ENCODE results near the gene FNDC3B. TPM values are rescaled to one million over a fixed set of nuclear protein-coding genes. Genes with fewer than 3 reads are reported as not detected.

The FNDC3B gene
- total RNA-seq, 4 donors from 2014 or later = 23.9 to 61.9 (median 37.0) TPM

DNA sequence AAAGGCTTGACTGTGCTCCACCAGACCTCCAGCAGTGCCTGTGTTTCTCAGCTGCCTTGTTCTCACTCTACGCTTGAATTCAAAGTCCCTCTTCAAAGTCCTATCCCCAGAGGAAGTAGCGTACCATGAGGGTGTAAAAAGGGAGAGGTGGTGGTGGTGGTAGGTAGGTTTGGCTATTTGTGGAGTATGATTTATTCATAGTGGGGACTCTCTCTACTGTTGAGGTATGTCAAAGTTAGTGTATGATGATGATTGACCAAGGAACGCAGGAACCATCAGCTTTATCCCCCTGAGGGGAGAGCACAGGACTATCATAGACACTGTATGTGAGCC lies 271.0 kb downstream of the FNDC3B start:
- no peak for DNase-seq (ENCODE audit: low spot score in 2 of 2)
- H3K4me3 ChIP-seq = no peak overlapping the region
- H3K36me3 ChIP-seq = peaks cover 42% of the 10 kb centered on the region
- H3K9me3 ChIP-seq = no peaks in the 10 kb centered on the region
- no peaks in the 10 kb centered on the region for H3K27me3 ChIP-seq
- H3K4me1 ChIP-seq = peaks cover 30% of the 10 kb centered on the region
- TF ChIP-seq POLR2AphosphoS5 (IDR thresholded peaks at IDR 0.05) (no peak), EP300 (IDR thresholded peaks at IDR 0.05) (no peak), POLR2A (IDR thresholded peaks at IDR 0.05) (no peak)
- TF ChIP-seq, protein P1, sequence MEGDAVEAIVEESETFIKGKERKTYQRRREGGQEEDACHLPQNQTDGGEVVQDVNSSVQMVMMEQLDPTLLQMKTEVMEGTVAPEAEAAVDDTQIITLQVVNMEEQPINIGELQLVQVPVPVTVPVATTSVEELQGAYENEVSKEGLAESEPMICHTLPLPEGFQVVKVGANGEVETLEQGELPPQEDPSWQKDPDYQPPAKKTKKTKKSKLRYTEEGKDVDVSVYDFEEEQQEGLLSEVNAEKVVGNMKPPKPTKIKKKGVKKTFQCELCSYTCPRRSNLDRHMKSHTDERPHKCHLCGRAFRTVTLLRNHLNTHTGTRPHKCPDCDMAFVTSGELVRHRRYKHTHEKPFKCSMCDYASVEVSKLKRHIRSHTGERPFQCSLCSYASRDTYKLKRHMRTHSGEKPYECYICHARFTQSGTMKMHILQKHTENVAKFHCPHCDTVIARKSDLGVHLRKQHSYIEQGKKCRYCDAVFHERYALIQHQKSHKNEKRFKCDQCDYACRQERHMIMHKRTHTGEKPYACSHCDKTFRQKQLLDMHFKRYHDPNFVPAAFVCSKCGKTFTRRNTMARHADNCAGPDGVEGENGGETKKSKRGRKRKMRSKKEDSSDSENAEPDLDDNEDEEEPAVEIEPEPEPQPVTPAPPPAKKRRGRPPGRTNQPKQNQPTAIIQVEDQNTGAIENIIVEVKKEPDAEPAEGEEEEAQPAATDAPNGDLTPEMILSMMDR (IDR thresholded peaks at IDR 0.05) = no peak
- no peak overlapping the region for H3K27ac ChIP-seq
- 94% methylated on average over 3 of the region's 3 CpGs for WGBS

DNA sequence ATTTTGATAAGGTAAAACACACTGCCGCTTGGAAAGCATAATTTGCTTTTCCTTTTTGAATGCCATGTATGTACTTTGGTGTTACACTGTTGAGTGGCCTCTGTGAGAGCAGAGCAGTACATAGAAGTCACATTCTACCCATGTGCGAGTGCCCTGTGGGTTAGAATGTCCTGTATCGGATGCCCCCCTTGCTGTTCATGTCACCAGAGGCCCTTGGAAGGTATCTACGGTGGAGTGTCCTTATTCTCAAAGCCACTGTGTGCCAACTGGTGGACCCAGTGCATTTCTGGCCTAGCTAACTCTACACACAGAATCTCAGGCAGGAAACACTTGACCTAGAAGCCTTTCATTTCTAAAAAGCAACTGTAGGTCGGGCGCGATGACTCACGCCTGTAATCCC lies 271.8 kb downstream of the FNDC3B start:
- H3K4me3 ChIP-seq = no peak overlapping the region
- no peaks in the 10 kb centered on the region for H3K9me3 ChIP-seq
- WGBS = 92% methylated on average over 8 of the region's 8 CpGs
- no peaks in the 10 kb centered on the region for H3K27me3 ChIP-seq
- no peak overlapping the region for H3K27ac ChIP-seq
- TF ChIP-seq, protein P1 (IDR thresholded peaks at IDR 0.05) = no peak
- TF ChIP-seq POLR2AphosphoS5 (IDR thresholded peaks at IDR 0.05) (no peak), POLR2A (IDR thresholded peaks at IDR 0.05) (no peak), EP300 (IDR thresholded peaks at IDR 0.05) (no peak)
- H3K36me3 ChIP-seq = peaks cover 42% of the 10 kb centered on the region
- H3K4me1 ChIP-seq = peaks cover 26% of the 10 kb centered on the region
- DNase-seq (ENCODE audit: low spot score in 2 of 2) = no peak

DNA sequence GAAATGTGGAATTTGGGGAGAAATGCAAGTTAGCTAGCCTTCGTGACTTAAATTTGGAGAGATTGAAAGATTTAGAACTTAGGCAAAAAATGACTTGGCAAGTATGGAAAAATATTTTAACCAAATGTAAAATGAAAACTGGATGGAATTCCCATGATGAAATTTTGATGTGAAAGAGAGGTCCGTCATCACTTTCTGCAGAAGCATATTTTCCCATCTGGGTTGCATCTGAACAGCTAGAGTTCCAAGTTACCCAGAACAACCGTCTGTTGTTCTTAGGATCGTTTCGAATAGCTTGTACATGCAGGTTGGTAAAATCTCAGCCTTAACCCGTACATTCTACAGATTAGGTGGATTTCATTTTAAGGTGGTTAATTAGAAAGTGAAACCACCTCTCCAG lies 272.6 kb downstream of the FNDC3B start:
- no peak overlapping the region for H3K27ac ChIP-seq
- H3K4me1 ChIP-seq = peaks cover 25% of the 10 kb centered on the region
- TF ChIP-seq, protein P1 (IDR thresholded peaks at IDR 0.05) = no peak
- TF ChIP-seq POLR2AphosphoS5 (IDR thresholded peaks at IDR 0.05) = peak in 1 of 3 donors; percentile 38
- no peak for DNase-seq (ENCODE audit: low spot score in 2 of 2)
- peaks cover 42% of the 10 kb centered on the region for H3K36me3 ChIP-seq
- H3K4me3 ChIP-seq = no peak overlapping the region
- H3K9me3 ChIP-seq = no peaks in the 10 kb centered on the region
- WGBS = 54% methylated on average over 6 of the region's 6 CpGs
- H3K27me3 ChIP-seq = no peaks in the 10 kb centered on the region

DNA sequence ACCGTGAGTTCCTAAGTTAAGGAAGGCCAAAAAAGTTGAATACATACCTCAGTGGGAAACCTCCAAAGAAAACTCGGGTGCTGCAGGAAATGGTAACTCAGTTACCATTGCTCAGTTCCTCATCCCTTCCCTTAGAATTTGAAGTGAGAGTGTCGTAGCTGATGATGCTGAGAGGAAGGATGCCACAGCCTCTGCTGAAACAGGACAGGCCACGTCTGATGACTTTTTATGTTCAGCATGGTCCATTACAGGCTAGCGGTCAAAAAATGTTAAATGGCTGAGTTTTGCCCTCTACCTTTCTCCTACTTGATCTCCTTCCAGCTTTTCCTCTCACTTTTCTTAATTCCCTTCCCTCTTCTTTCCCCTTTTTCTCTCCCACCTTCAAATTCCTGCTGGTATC lies 273.3 kb downstream of the FNDC3B start:
- H3K27me3 ChIP-seq = no peaks in the 10 kb centered on the region
- WGBS = 82% methylated on average over 5 of the region's 5 CpGs
- H3K36me3 ChIP-seq = peaks cover 35% of the 10 kb centered on the region
- no peaks in the 10 kb centered on the region for H3K9me3 ChIP-seq
- no peak overlapping the region for H3K27ac ChIP-seq
- H3K4me1 ChIP-seq = peaks cover 27% of the 10 kb centered on the region
- TF ChIP-seq, protein P1 (IDR thresholded peaks at IDR 0.05) = no peak
- TF ChIP-seq POLR2AphosphoS5 (IDR thresholded peaks at IDR 0.05) = no peak
- TF ChIP-seq POLR2A (IDR thresholded peaks at IDR 0.05) = no peak
- TF ChIP-seq EP300 (IDR thresholded peaks at IDR 0.05) = no peak
- no peak overlapping the region for H3K4me3 ChIP-seq
- DNase-seq (ENCODE audit: low spot score in 2 of 2) = no peak

DNA sequence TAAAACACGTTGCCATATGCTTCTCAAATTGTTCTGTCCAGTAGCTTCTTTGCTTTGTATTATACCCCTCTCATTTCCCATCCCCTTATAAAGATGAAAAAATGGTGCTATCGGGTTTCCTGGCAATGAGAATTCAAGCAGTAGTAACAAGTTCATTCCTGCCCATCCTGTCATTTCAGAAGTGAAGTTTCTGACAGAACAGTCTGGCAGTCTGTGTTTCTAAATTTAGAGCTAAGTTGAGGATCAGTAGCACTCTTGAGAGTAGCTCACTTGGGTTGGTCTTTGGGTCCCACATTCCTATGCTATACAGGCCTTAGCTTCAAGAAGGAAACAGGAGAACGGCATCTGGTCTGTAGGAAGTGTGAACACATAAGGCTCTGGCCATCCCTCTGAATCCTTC lies 274.3 kb downstream of the FNDC3B start:
- Histone ChIP-seq H3K27ac (no peak overlapping the region), H3K36me3 (peaks cover 28% of the 10 kb centered on the region), H3K9me3 (no peaks in the 10 kb centered on the region), H3K27me3 (no peaks in the 10 kb centered on the region), H3K4me1 (peaks cover 36% of the 10 kb centered on the region), H3K4me3 (no peak overlapping the region)
- 56% methylated on average over 3 of the region's 3 CpGs for WGBS
- DNase-seq (ENCODE audit: low spot score in 2 of 2) = no peak
- no peak for TF ChIP-seq POLR2AphosphoS5 (IDR thresholded peaks at IDR 0.05)
- TF ChIP-seq, protein P1 (IDR thresholded peaks at IDR 0.05) = no peak
- no peak for TF ChIP-seq POLR2A (IDR thresholded peaks at IDR 0.05)
- no peak for TF ChIP-seq EP300 (IDR thresholded peaks at IDR 0.05)

Data from suprapubic skin (tissue), 4 donors.